Eye (tissue), 1 donor: ENCODE measurements around the gene UROS.

ENCODE experiments used
- DNase-seq: peaks from one replicate; pipeline ENCODE4 v3.0.0-alpha.2; 2015

UROS gene

DNA sequence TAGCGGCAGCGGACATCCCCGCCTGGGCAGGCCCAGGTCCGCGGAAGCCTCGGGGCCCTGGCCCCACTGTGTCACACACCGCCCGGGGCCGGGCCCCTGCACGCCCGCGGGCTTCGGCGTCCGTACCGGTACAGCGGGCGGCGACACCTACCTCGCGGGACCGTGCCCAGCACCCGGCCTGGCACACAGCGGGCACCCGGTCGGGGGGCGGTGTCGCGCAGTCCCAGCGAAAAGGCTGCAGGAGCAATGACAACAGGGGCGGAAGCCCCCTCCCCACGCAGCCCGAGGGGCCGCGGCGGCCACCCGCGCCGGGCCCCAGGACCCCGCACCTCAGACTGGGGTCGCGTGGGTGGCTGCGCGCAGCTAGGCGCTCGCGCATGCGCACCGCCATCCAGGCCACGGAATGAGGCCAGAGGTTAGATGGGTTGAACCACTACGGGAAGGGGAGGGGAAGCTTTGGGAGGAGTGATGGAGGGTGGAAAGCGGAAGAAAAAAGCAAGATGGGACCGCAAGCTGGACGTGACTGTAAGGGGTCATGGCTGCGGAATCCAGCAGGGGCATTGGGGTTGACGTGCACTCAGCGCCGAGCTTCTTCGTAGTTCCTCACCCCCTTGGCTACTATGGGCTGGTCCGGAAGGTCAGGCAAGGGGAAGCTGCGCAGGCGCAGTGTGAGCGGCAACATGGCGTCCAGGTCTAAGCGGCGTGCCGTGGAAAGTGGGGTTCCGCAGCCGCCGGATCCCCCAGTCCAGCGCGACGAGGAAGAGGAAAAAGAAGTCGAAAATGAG is at the start of gene UROS, which contains the start of gene BCCIP:
Gene UROS (minus strand): TSS at position 381 of the 785 bp plus-strand sequence. CDS start 6,759 bp downstream, outside the sequence.
Gene BCCIP (plus strand): TSS at position 669 of the 785 bp plus-strand sequence. CDS start 12 bp downstream, at position 681.
- peak; percentile 98 for DNase-seq

- DNase-seq, result no peak
Observed at GRCh38 chr10:125871338-125871737, 48.3 kb upstream of the UROS start.

- peak; percentile 67 for DNase-seq
Observed at GRCh38 chr10:125868372-125868975, 45.4 kb upstream of the UROS start.

- DNase-seq, result no peak
Observed at GRCh38 chr10:125866421-125867029, 43.5 kb upstream of the UROS start.

DNA sequence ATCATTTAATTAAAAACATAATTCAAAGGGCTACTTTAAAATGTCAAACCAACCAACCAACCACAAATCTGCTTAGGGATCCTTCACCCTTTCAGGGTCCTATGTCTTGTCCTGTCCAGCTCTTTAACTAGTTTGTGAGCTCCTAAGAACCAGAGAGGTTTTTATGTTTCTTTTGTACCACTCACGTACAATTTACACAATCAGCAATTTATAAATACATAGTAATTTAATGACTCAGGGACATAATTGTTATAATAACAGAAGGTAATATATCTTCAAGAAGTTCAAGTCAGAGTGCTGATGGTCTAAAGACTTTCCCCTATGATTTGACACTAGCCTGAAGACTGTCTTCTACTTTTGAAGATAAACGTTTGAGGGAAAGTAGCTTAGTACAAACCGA is 42.1 kb upstream of the UROS start:
- no peak for DNase-seq

- DNase-seq, result no peak
Observed at GRCh38 chr10:125859128-125859817, 36.2 kb upstream of the UROS start.

DNA sequence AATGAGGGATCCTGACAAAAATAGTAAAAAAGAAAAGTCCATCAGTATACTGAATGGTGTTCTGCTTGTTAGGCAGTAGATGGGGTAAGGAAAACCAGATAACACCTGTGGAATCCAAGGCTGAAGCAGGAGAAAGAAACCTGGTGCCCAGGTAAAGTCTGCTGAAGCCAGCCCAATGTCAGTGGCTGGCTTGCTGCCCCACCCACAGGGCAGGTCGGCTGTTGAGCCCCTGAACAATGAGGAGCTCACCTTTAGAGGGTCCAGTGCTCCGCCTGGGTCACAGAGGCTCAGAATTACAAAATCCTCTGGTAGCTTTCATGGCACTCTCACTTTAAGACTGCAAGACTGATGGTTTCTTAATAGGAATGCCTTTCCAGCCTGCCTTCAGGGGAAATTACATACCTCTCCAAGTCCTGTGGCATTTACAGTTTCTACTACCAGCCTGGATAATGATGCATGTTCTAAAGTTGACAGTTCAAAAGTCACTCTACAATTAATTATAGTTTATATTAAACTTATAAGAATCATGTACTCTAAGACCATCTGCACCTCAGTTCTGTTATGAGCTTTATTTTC is 34.2 kb upstream of the UROS start:
- DNase-seq, result no peak

- no peak for DNase-seq
Observed at GRCh38 chr10:125852487-125852886, 29.4 kb upstream of the UROS start.

DNA sequence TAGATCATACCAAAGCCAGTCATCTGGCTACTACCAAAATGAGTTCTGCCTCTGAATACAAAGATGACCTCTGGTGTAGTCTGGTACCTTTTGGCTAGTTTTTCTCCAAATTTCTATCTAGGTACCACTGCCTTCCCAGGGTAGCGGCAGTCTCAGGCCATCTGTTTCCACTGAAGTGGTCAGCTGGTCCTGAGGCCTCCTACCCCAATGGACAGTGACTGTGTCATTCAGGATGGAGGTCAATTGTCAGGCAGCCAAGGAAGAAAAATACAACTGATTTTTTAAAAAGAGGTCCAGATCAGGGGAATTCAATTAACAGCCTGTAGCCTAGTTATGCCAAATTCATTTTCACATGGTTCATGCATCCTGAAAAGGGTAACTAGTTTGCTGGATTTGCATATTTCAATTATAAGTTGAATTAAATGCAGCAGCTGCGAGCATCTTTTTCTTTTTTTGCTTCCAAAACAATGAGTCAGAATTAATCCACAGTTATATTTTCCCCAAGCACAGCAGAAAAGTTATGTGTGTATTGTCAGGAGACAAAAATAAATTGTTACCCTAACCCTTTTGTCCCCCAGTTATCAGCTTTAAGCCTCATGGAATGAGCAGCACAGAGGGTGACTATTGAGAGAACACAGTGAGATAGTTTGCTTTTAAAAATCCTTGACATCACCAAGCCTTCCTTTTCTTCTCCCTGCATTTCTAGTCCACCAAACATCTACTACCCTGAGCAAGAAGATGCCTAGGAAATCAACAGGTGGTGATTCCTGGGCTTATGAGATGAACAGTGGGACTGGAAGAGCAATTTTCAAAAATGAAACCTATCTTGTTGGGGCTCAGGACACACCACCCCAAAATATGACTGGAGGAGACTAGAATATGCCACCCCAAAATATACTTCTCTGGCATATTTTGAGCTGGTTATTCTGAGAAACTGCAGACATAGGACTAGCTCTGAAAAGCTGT is 28.0 kb upstream of the UROS start:
- peak; percentile 19 for DNase-seq

DNA sequence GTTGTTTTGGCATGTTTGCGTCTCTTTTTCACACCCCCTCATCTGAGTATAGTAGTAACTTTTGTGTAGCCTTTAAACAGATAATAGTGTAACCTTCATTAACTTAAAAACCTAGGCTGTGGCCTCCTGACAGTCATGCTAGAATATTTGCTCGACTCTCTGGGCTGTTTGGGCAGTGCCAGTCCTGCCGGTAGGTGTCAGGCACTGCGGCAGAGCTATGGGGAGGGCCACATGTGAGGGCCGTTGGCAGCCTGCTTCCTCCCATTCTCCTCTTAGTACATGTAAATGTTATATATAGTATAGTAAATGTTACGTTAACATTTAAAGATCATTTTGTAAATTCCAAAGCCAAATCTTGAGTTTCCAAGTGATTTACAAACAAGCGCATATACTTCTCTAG is 26.4 kb upstream of the UROS start:
- DNase-seq, result no peak

- no peak for DNase-seq
Observed at GRCh38 chr10:125848857-125849256, 25.8 kb upstream of the UROS start.

- no peak for DNase-seq
Observed at GRCh38 chr10:125848371-125848770, 25.3 kb upstream of the UROS start.

DNA sequence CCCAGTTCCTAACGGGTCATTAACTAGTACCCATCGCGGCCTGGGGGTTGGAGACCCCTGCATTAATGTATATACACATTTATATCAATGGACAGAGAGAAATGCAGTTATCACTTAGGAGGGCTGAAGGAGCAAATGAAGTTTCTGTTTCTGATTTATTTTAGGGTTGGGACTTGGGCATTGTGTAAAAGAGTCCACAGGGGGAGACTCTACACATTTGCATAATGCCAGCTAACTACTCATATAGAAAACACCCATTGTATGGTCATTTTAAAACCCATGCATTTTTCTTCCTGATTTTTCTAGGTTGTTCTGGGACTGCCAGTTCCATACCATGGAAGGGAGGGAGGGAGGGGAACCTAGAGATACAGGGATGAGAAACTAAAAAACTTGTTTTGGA is 23.8 kb upstream of the UROS start:
- DNase-seq, result no peak

- DNase-seq, result no peak
Observed at GRCh38 chr10:125845617-125846016, 22.6 kb upstream of the UROS start.

GRCh38 chr10:125844751-125845221 is 21.7 kb upstream of the UROS start:
- DNase-seq, result no peak

- no peak for DNase-seq
Observed at GRCh38 chr10:125843603-125844329, 20.7 kb upstream of the UROS start.

- no peak for DNase-seq
Observed at GRCh38 chr10:125840955-125841354, 17.9 kb upstream of the UROS start.

DNA sequence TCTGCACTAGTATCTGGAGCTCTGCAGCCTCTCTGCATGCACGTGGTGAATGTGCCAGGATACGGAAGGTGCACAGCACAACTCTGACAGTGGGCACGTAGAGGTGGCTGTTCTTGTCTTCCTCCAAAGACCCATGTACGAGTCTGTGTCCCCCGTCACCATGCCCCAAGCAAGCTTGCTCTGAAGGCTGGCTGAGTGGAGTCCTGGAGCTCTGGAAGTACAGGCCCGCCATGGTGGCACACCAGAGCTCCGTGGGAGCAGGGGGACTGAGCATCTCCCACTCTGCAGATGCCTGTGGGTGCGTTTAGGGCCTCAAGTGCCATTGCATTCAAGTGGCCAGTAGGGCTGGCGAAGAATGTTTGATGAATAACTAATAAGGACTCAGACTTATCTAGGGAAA is 17.3 kb upstream of the UROS start:
- DNase-seq, result no peak

GRCh38 chr10:125838802-125839575 is 15.9 kb upstream of the UROS start:
- DNase-seq, result no peak

DNA sequence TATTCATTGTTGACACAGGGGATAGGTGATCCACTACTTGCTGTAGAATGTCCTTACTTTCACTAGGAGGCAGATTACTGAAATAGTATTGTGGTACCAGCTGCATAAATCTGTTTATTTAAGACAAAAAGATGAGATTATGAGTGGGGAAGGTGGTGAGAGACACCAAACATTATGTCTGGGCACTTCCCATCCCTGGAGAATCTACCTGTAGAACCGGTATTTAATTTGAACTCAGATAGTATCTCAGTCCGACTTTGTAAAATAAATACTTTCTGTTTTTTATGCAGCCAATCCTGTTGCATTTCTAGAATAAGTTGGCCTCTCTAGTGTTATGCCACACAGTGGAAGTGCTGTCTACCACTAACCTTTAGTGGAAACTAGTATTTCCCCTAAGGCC is 13.7 kb upstream of the UROS start:
- DNase-seq, result no peak
